HEK293T (cell line): ENCODE results near the gene NECTIN4.

ENCODE experiments used
- CTCF ChIA-PET: fragments of 350-600 bp; formaldehyde crosslinking; extraction: SDS; loops from one replicate; lab custom pipeline; 2021; ENCODE audit warnings: antibody characterized with exemption, inconsistent platforms; lab: Yijun Ruan, JAX
- POLR2A ChIA-PET: fragments of 350-600 bp; formaldehyde crosslinking; extraction: SDS; loops from one replicate; lab custom pipeline; 2020; ENCODE audit warnings: antibody characterized with exemption, inconsistent platforms; lab: Yijun Ruan, JAX
- DNase-seq: peaks from one replicate; pipeline ENCODE4 v3.0.0; 2012; ENCODE audit warnings: mixed read lengths; ENCODE audit errors: extremely low spot score
- ARNT ChIP-seq: fragments of 450-650 bp; IDR thresholded peaks from 2 replicates; pipeline ENCODE4 v1.6.1; 2017; ENCODE audit warnings: mild to moderate bottlenecking
- BHLHE40 ChIP-seq: fragments of 450-650 bp; IDR thresholded peaks from 2 replicates; pipeline ENCODE4 v1.6.1; 2016; ENCODE audit warnings: mild to moderate bottlenecking, moderate library complexity, borderline replicate concordance
- CTBP1 ChIP-seq: fragments of 450-650 bp; IDR thresholded peaks from 2 replicates; pipeline ENCODE4 v1.6.1; 2016; ENCODE audit warnings: borderline replicate concordance
- ELF4 ChIP-seq: fragments of 450-650 bp; IDR thresholded peaks from 2 replicates; pipeline ENCODE4 v1.6.1; 2017; ENCODE audit warnings: antibody characterized with exemption
- FOXA1 ChIP-seq: fragments of 450-650 bp; IDR thresholded peaks from 2 replicates; pipeline ENCODE4 v1.6.1; 2016; ENCODE audit warnings: mild to moderate bottlenecking
- FOXK2 ChIP-seq: fragments of 450-650 bp; IDR thresholded peaks from 2 replicates; pipeline ENCODE4 v1.6.1; 2016; ENCODE audit warnings: mild to moderate bottlenecking
- FOXM1 ChIP-seq: fragments of 450-650 bp; IDR thresholded peaks from 2 replicates; pipeline ENCODE4 v1.6.1; 2017; ENCODE audit warnings: mild to moderate bottlenecking, borderline replicate concordance
- HDGF ChIP-seq: fragments of 450-650 bp; IDR thresholded peaks from 2 replicates; pipeline ENCODE4 v1.6.1; 2017; ENCODE audit warnings: antibody characterized with exemption, borderline replicate concordance
- L3MBTL2 ChIP-seq: fragments of 450-650 bp; conservative IDR thresholded peaks from 2 replicates; pipeline ENCODE4 v1.6.1; 2016; ENCODE audit warnings: mild to moderate bottlenecking
- LEF1 ChIP-seq: fragments of 450-650 bp; IDR thresholded peaks from 2 replicates; pipeline ENCODE4 v1.6.1; 2017; ENCODE audit warnings: mild to moderate bottlenecking, borderline replicate concordance
- NFRKB ChIP-seq: fragments of 450-650 bp; IDR thresholded peaks from 2 replicates; pipeline ENCODE4 v1.6.1; 2016; ENCODE audit warnings: mild to moderate bottlenecking, moderate library complexity
- SP1 ChIP-seq: fragments of 450-650 bp; IDR thresholded peaks from 2 replicates; pipeline ENCODE4 v1.6.1; 2017
- SUZ12 ChIP-seq: fragments of 450-650 bp; IDR thresholded peaks from 2 replicates; pipeline ENCODE4 v1.6.1; 2016; ENCODE audit warnings: mild to moderate bottlenecking
- TARDBP ChIP-seq: fragments of 450-650 bp; IDR thresholded peaks from 2 replicates; pipeline ENCODE4 v1.6.1; 2016
- ZNF384 ChIP-seq: fragments of 450-650 bp; IDR thresholded peaks from 2 replicates; pipeline ENCODE4 v1.6.1; 2016
- TF ChIP-seq, protein P1 (sequence below): fragments of 450-650 bp; IDR thresholded peaks from 2 replicates; pipeline ENCODE4 v1.6.1; 2016

Gene NECTIN4

DNA sequence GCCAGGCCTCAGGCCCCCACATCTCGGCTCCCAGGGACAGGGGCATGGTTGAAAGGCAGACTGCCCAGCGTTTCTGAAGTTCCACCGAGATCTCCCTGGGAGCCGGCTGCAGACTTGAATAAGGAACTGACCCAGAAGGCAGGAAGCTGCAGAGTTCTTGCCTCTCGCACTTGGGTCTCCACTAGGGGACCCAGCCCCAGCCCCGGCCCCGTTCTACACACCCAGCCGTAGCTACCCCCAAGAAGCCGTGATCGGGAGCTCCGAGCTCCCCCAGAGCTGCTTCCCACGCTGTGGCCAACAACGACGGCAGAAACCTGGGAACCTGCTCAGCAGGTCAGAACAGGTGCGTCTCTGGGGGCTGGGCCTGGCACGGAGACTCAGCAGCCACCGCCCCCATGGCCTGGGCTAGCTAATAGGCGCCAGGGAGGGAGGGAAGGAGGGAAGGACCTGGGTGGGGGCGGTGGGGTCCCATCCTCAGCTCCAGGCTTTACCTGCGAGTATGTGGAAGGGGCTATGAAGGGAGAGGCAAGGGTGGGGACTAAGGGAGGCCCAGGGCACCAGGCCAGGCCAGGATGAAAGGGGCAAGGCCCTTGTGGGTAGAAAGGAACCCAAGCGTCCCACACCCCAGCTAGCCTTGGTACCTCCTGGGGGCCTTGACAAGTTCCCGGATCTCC lies at the start of gene NECTIN4:
Gene NECTIN4, minus strand, starts transcription at position 308 of the 674 bp plus-strand sequence. Its CDS starts 262 bp downstream, at position 46.
- ChIA-PET CTCF (interaction anchor here (0.6 kb wide), 1 partner anchor 19 kb away, joined by 5 read pairs; no protein-coding TSS in a partner anchor), POLR2A (interaction anchor here (1.1 kb wide), 1 partner anchor 43 kb away, joined by 3 read pairs; the partner anchor contains the start of gene USF1)
- TF ChIP-seq CTBP1, result no peak
- no peak for TF ChIP-seq HDGF
- no peak for TF ChIP-seq NFRKB
- no peak for TF ChIP-seq SP1
- TF ChIP-seq ZNF384, result no peak
- TF ChIP-seq L3MBTL2, result no peak
- TF ChIP-seq ELF4, result no peak
- TF ChIP-seq FOXK2, result no peak
- TF ChIP-seq FOXM1, result no peak
- TF ChIP-seq, protein P1, sequence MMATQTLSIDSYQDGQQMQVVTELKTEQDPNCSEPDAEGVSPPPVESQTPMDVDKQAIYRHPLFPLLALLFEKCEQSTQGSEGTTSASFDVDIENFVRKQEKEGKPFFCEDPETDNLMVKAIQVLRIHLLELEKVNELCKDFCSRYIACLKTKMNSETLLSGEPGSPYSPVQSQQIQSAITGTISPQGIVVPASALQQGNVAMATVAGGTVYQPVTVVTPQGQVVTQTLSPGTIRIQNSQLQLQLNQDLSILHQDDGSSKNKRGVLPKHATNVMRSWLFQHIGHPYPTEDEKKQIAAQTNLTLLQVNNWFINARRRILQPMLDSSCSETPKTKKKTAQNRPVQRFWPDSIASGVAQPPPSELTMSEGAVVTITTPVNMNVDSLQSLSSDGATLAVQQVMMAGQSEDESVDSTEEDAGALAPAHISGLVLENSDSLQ, result no peak
- TF ChIP-seq SUZ12, result no peak
- TF ChIP-seq FOXA1, result no peak
- TF ChIP-seq BHLHE40, result no peak
- TF ChIP-seq TARDBP, result no peak
- no peak for TF ChIP-seq ARNT
- no peak for TF ChIP-seq LEF1
- no peak for DNase-seq

DNA sequence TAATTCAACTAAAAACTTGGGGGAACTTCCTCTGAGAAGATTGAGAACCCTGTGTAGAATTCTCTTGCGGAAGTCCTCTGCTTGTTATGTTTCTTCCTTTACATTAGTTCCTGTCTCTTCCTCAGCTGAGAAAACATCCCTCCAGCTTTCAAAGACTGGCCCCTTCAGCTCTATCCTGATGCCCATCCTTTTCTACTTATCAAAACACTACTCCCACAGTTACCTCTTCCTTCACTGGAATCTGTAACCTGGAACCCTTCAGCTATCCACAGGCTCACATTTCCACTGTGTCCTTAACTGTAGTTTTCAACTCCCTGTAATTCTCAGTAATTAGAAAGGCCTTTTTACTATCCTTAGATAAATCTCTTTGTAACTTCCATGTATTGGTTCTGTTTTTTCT lies 49.1 kb upstream of the NECTIN4 start:
- CTCF ChIA-PET, result interaction anchor here (0.6 kb wide), 1 partner anchor 41 kb away, joined by 3 read pairs; no protein-coding TSS in a partner anchor
- no peak for TF ChIP-seq SUZ12
- POLR2A ChIA-PET, result interaction anchor here (2.4 kb wide), 1 partner anchor 92 kb away, joined by 8 read pairs; the partner anchor contains the start of gene USF1
- no peak for DNase-seq

DNA sequence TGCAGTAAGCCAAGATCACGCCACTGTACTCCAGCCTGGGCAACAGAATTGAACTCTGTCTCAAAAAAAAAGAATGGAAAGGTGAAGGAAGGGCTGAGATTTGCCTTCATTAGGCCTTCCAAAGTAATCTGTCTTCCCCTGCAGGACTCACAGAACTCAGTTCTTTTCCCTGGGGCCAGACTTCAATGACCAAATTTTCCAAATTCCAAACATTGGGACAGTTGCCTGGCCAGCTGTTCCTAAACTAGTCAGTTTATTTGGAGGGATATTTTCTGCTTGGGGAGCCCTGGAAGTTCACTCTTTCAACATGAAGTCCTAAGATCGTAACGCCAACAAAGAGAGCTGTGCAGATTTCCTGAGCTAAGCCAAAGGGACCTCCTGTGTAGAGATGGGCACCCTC lies 48.5 kb upstream of the NECTIN4 start:
- DNase-seq, result no peak
- ChIA-PET CTCF (interaction anchor here (0.5 to 0.6 kb wide), 2 partner anchors 29 to 41 kb away, joined by 3 to 6 read pairs; no protein-coding TSS in a partner anchor), POLR2A (interaction anchor here (2.4 kb wide), 1 partner anchor 92 kb away, joined by 8 read pairs; the partner anchor contains the start of gene USF1)
- TF ChIP-seq L3MBTL2 (no peak), LEF1 (no peak), TARDBP (no peak), HDGF (no peak), SUZ12 (no peak), FOXK2 (no peak), ARNT (no peak), FOXA1 (no peak), CTBP1 (no peak), ELF4 (no peak), ZNF384 (no peak), SP1 (no peak), BHLHE40 (no peak), FOXM1 (no peak), NFRKB (no peak)
- TF ChIP-seq, protein P1, result no peak

DNA sequence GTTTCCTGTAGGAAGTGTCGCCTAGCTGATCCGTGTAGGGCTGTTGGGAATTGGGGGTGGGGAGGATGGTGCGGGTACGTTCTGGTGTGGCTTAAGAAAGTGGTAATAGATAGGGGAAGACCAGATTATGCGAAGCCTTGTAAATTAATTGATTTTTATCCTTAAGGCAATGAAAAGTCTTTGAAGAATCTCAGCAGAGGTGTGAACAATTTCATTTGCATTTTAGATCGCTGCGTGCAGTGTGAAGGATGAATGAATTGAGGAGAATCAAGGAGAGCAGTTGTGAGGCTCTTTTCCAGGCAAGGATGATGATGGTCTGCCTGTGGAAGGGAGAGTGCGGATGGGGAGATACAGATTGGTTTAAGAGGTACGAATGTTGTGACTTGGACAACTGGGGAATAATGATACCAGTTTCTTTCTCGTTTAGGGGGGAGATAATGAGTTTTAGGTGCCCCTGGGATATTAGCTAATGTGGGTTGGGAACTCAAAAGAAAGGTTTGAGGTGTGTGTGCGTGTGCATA lies 43.9 kb upstream of the NECTIN4 start:
- ChIA-PET CTCF (interaction anchor here (0.6 kb wide), 2 partner anchors 48 to 61 kb away, joined by 3 to 5 read pairs; no protein-coding TSS in a partner anchor), POLR2A (interaction anchor here (0.7 to 2.4 kb wide), 17 partner anchors 15 to 256 kb away, joined by 3 to 18 read pairs (median 5); partner anchors contain the start of genes B4GALT3, F11R, KLHDC9 and NIT1)
- TF ChIP-seq L3MBTL2, result peak; percentile 37; the same call in 1 of the 2 replicates
- TF ChIP-seq FOXA1, result no peak
- no peak for DNase-seq

DNA sequence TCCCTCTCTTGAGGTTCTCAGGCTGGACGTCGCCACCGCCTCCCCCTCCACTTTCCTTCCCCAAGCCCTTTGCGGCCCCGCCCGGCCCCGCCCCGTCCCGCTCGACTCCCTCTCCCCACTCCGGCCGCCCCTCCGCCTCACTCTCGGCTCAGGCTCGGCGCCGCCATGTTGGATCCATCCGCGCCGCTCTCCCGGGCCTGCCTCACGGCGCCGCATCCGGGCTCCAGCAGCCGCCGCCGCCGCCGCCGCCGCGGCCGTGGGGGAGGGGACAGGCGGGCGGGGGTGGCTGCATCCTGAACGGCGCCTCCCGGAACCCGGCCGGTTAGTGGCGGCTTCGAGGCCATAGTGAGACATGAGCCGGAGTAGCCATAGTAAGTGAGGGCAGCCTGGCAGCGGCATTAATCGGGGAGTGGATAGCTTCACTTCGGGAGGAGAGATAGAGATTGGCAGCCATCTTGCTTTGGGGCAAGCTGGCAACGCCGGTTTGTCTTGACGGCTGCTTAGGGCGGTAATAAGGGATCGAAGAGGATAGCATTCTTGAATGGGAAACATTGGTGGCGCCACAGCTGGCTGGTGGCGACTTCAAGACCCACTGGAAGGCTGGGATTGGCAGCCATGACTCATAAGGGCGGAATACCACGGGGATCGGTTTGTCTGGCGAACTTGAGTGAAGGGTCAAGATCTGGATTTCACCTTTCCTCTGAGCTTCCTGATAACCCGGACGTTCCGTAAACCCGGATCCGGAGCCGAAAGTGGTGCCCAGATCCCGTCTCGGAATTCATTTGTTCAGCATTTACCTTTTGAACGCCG lies 43.3 kb upstream of the NECTIN4 start, which contains the start of gene DEDD:
Gene DEDD, minus strand, starts transcription at position 258 of the 810 bp plus-strand sequence. CDS start 8,205 bp downstream, outside the sequence.
- ChIA-PET CTCF (interaction anchor here (0.6 kb wide), 2 partner anchors 35 to 49 kb away, joined by 5 read pairs; no protein-coding TSS in a partner anchor), POLR2A (interaction anchor here (0.7 to 2.4 kb wide), 17 partner anchors 15 to 257 kb away, joined by 3 to 18 read pairs (median 4); partner anchors contain the start of genes F11R, KLHDC9, NIT1 and PFDN2)
- peak; percentile 93 for DNase-seq
- TF ChIP-seq, protein P1, result peak; percentile 90
- no peak for TF ChIP-seq FOXM1
